HG03039 (cell line): Measurements from ENCODE around the gene HYLS1.
"Not testable (repeated sequence)": the region's sequence is repeated elsewhere in the genome, so short reads cannot be mapped to it uniquely, and the experiment has no call there.

ENCODE experiments used
- ATAC-seq: cut with Tn5 transposase; IDR thresholded peaks from one replicate; pipeline ENCODE4 v1.9.1; 2021; ENCODE audit warnings: mild to moderate bottlenecking, moderate library complexity; ENCODE audit not compliant: unreplicated experiment

Gene HYLS1

GRCh38 chr11:125902927-125903710 lies 15.7 kb downstream of the HYLS1 start, which contains the start of gene PUS3:
Gene PUS3 (minus strand): TSS chr11:125903206. CDS start chr11:125896284, 6,922 bp downstream.
- ATAC-seq: peak; percentile 96

- no peak for ATAC-seq
Measured at GRCh38 chr11:125903711-125904659, 16.5 kb downstream of the HYLS1 start, which contains the start of gene DDX25. Gene DDX25 (plus strand): TSS chr11:125904508. CDS start chr11:125904518, 10 bp downstream.

GRCh38 chr11:125904678-125905077 lies 17.2 kb downstream of the HYLS1 start:
- no peak for ATAC-seq

- ATAC-seq: no peak
Measured at GRCh38 chr11:125910226-125910849, 22.9 kb downstream of the HYLS1 start.

- ATAC-seq: not testable (repeated sequence)
Measured at GRCh38 chr11:125914601-125915000, 27.1 kb downstream of the HYLS1 start.

- ATAC-seq: no peak
Measured at GRCh38 chr11:125916683-125917347, 29.3 kb downstream of the HYLS1 start.

- ATAC-seq: no peak
Measured at GRCh38 chr11:125918140-125918840, 30.8 kb downstream of the HYLS1 start.

GRCh38 chr11:125921042-125921441 lies 33.6 kb downstream of the HYLS1 start:
- ATAC-seq: no peak

GRCh38 chr11:125922156-125922555 lies 34.7 kb downstream of the HYLS1 start:
- no peak for ATAC-seq

GRCh38 chr11:125923012-125923579 lies 35.6 kb downstream of the HYLS1 start:
- ATAC-seq: no peak

- ATAC-seq: no peak
Measured at GRCh38 chr11:125923633-125924032, 36.2 kb downstream of the HYLS1 start.

GRCh38 chr11:125924384-125925007 lies 37.0 kb downstream of the HYLS1 start:
- ATAC-seq: no peak

- ATAC-seq: no peak
Measured at GRCh38 chr11:125925247-125925740, 37.8 kb downstream of the HYLS1 start.

GRCh38 chr11:125925804-125926203 lies 38.3 kb downstream of the HYLS1 start:
- ATAC-seq: no peak

- no peak for ATAC-seq
Measured at GRCh38 chr11:125926682-125927081, 39.2 kb downstream of the HYLS1 start.

GRCh38 chr11:125929445-125930075 lies 42.1 kb downstream of the HYLS1 start:
- no peak for ATAC-seq

- ATAC-seq: no peak
Measured at GRCh38 chr11:125930076-125930450, 42.6 kb downstream of the HYLS1 start.

GRCh38 chr11:125931116-125931515 lies 43.6 kb downstream of the HYLS1 start:
- no peak for ATAC-seq

- ATAC-seq: no peak
Measured at GRCh38 chr11:125931668-125932067, 44.2 kb downstream of the HYLS1 start.
